HG02610 (cell line): ENCODE measurements around the gene CD40.
"Not testable (repeated sequence)": the region's sequence is repeated elsewhere in the genome, so short reads cannot be mapped to it uniquely, and the experiment has no call there.

ENCODE experiments used
- ATAC-seq: cut with Tn5 transposase; IDR thresholded peaks from one replicate; pipeline ENCODE4 v1.9.1; 2021; ENCODE audit warnings: mild to moderate bottlenecking, moderate library complexity; ENCODE audit not compliant: unreplicated experiment

The CD40 gene

GRCh38 chr20:46091622-46092535, 26.2 kb upstream of the CD40 start:
- ATAC-seq, result not testable (repeated sequence)

GRCh38 chr20:46093531-46093930, 24.6 kb upstream of the CD40 start:
- no peak for ATAC-seq

DNA sequence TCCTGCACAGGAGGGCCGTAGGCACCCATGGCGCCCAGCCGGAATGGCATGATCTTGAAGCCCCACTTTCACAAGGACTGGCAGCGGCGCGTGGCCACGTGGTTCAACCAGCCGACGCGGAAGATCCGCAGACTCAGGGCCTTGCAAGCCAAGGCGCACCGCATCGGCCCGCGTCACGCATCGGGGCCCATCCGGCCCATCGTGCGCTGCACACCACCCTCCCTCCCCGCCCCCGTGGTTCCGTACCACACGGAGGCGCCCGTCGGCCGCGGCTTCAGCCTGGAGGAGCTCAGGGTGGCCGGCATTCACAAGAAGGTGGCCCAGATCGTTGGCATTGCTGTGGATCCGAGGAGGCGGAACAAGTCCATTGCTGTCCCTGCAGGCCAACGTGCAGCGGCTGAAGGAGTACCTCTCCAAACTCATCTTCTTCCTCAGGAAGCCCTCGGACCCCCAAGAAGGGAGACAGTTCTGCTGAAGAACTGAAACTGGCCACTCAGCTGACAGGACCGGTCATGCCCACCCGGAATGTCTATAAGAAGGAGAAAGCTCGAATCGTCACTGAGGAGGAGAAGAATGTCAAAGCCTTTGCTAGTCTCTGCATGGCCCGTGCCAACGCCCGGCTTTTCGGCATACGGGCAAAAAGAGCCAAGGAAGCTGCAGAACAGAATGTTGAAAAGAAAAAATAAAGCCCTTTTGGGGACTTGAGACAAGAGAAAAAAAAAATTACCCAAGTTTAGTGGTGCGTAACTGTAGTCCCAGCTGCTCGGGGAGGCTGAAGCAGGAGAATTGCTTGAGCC, 18.4 kb upstream of the CD40 start:
- ATAC-seq, result no peak

GRCh38 chr20:46100444-46100843, 17.7 kb upstream of the CD40 start:
- not testable (repeated sequence) for ATAC-seq

DNA sequence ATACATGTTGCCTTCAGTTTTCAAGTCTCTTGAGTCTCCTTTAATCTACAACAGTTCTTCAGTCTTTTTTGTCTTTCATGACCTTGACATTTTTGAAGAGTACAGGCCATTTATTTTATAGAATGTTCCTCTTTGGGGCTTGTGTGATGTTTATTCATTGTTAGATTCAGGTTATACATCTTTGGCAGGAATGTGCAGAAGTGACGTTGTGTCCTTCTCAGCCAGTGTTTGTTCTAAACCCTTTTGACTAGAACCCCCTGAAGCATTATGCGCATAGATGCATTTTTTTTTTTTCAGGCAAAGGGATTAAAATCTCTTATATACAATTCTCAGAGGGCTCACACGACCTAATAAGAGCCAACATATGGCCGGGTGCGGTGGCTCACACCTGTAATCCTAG, 17.1 kb upstream of the CD40 start:
- ATAC-seq, result no peak

GRCh38 chr20:46101957-46102356, 16.2 kb upstream of the CD40 start:
- ATAC-seq, result no peak

DNA sequence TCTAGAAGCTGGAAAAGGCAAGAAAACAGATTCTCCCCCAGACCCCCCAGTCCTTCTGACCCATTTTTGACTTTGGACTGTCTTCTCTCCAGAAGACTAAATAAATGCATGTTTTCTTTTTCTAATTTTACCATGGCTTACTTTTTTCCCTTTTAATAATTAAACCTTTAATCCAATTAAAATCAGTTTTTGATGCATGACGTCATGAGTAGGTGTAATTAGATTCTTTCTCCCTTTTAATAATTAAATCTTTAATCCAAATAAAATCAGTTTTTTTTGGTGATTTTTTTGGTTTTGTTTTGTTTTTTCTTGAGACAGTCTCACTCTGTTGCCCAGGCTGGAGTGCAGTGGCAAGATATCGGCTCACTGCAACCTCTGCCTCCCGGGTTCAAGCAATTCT, 15.2 kb upstream of the CD40 start:
- no peak for ATAC-seq

DNA sequence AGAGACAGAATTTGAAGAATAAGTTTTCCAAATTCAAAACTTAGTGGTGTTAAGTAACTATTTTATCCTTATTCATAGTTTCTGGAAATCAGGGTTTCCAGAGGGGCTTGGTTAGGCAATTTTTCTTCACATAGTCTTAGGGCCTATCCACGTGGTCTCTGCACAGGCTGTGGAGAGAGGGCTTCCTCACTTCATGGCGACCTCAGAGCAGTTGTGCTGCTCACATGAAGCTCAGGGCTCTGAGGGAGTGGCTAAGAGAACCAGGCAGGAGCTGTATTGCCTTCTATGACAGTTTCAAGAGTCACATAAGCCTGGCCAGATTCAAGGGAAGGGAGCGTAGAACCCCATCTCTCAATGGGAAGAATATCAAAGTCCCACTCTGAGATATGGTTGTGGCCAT, 13.9 kb upstream of the CD40 start:
- no peak for ATAC-seq

GRCh38 chr20:46107061-46107460, 11.1 kb upstream of the CD40 start:
- ATAC-seq, result no peak

- peak; percentile 76 for ATAC-seq
Observed at GRCh38 chr20:46108435-46108841, 9.7 kb upstream of the CD40 start.

GRCh38 chr20:46108976-46109375, 9.1 kb upstream of the CD40 start:
- ATAC-seq, result no peak

- peak; percentile 50 for ATAC-seq
Observed at GRCh38 chr20:46111028-46111835, 6.9 kb upstream of the CD40 start.

GRCh38 chr20:46111836-46112212, 6.3 kb upstream of the CD40 start:
- no peak for ATAC-seq

DNA sequence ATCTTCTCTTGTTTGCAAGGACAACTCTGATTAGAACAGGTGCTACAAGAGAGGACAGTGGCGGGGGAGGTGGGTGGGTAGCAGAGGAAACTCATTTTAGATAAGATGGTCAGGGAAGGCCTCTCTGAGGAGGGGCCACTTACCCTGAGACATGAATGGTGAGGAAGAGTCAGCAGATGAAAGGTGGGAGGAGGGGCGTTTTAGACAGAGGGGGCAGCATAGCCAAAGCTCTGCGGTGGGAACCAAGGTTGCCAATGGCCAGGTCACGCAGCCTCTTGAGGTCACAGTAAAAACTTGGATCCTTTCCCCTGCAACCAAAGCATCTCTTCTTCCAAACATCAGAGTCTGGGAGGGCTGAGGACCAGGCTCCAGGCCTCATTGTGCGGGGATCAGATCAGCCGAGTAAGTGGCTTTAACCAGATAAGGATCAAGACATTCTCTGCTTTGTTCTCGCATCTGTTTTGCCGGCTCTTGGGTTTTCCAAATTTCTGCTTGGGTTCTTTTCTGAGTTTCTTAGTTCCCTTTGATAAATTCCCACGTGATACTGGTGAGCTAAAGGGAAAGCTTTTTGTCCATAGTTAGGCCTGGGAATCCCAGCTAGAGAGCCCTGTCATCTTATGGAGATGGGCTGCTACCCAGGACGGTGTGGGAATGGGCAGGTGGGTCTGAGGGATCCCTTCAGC, 5.5 kb upstream of the CD40 start:
- no peak for ATAC-seq

GRCh38 chr20:46113113-46113470, 5.0 kb upstream of the CD40 start:
- ATAC-seq, result no peak

DNA sequence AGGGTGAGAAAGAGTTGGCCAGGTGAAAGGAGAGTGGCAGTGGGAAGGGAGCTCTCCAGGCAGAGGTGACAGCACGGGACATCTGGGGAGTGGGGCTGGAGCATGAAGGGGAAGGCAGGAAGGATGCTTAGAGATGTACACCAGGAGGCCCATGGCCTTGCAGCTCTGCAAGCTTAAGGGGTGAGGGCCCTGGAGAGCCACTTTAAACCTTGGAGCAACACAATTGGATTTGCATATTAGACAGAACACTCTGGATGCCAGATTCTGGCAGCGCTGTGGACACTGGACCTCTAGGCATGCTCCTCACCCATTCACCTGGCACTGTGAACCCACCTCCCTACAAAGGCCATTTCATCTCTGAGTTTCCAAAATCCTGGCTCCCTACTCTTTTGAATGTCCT, 3.7 kb upstream of the CD40 start:
- no peak for ATAC-seq

DNA sequence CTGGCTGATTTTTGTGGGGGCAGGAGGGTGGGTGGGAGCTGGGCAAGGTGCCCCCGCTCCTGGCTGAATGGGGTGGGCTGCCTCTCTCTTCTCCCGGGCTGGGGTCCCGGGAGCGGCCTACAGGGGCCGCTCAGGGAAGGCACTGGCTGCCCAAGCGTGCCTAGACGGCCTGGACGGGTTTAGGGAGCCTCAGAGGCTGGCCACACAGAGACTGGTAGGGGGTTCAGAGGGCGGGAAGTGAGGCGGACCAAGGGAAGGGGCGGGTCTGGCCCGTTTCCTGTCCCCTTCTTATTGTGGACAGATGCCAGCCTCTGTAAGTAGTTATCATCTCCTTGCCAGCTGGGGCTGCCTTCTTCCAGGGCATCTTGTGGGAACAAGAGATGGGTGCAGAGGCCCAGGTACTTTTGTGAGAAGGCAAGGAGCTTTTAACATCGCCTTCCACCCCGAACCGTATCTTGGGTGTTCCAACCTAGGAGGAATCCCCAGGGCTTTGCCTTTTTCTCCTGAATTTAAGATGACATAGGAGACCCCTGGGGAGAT, 437 bp downstream of the CD40 start:
- ATAC-seq, result peak; percentile 33

- ATAC-seq, result peak; percentile 34
Observed at GRCh38 chr20:46119028-46119546, 973 bp downstream of the CD40 start.

DNA sequence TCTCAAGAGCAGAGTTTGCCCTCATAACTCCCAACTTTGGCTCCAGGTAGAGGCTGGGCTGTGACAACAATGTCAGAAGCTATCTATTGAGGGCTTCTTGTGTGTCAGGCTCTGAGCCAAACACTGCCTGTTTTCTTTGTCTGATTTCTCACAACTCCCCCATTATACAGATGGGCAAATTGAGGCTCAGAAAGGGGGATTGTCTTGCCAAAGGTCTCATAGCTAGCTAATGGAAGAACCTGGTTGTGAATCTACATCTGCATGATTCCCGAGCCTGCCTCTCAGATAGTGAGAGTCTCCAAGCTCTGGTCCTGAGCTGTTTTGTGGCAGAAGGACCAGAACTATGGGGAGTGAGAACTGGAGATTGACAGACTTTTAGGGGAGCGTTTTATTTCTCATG, 1.4 kb downstream of the CD40 start:
- ATAC-seq, result no peak

DNA sequence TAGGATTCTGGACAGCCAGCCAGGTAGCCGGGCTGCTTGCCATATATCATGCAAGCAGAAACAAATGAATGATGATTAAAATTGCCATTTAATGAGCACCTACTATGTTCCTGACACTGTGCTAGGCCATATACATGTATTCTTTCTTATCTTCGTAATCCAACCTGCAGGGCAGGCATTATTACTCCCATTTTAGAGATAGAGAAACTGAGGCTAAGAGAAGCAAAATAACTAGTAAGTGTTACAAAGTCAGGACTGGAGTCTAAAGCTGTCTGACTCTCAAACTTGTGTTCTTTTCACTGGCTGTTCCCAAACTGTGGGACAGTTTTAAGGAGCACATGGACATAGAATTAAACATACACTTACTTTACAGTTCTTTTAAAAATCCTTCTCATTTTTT, 2.0 kb downstream of the CD40 start:
- no peak for ATAC-seq
